Measurements from ENCODE around the gene RBM47.

The RBM47 gene

GRCh38 chr4:40581254-40582140 lies 48.2 kb downstream of the RBM47 start (continued):
- TF ChIP-seq, protein P1, sequence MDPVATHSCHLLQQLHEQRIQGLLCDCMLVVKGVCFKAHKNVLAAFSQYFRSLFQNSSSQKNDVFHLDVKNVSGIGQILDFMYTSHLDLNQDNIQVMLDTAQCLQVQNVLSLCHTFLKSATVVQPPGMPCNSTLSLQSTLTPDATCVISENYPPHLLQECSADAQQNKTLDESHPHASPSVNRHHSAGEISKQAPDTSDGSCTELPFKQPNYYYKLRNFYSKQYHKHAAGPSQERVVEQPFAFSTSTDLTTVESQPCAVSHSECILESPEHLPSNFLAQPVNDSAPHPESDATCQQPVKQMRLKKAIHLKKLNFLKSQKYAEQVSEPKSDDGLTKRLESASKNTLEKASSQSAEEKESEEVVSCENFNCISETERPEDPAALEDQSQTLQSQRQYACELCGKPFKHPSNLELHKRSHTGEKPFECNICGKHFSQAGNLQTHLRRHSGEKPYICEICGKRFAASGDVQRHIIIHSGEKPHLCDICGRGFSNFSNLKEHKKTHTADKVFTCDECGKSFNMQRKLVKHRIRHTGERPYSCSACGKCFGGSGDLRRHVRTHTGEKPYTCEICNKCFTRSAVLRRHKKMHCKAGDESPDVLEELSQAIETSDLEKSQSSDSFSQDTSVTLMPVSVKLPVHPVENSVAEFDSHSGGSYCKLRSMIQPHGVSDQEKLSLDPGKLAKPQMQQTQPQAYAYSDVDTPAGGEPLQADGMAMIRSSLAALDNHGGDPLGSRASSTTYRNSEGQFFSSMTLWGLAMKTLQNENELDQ (tag by site-specific recombination; IDR thresholded peaks at IDR 0.05; ENCODE audit: low read depth) = no peak
- TF ChIP-seq TRIM28 (IDR thresholded peaks at IDR 0.05; ENCODE audit: borderline replicate concordance, low read length) (no peak), ZSCAN23 (tag by site-specific recombination; IDR thresholded peaks at IDR 0.05) (no peak), ZNF571 (tag by site-specific recombination; IDR thresholded peaks at IDR 0.05) (no peak), ZNF707 (tag by site-specific recombination; IDR thresholded peaks at IDR 0.05) (no peak), ZNF114 (tag by site-specific recombination; IDR thresholded peaks at IDR 0.05) (no peak), ZNF768 (tag by site-specific recombination; IDR thresholded peaks at IDR 0.05) (no peak), ZNF292 (tag by site-specific recombination; IDR thresholded peaks at IDR 0.05; ENCODE audit: borderline replicate concordance, low read depth) (0 out of 2 replicates have a peak, but pooled peaks have one; percentile 7), ZNF23 (tag by site-specific recombination; IDR thresholded peaks at IDR 0.05; ENCODE audit: borderline replicate concordance) (no peak), ZNF174 (tag by site-specific recombination; IDR thresholded peaks at IDR 0.05) (no peak), ZIC2 (tag by site-specific recombination; IDR thresholded peaks at IDR 0.05) (no peak), ZNF157 (tag by site-specific recombination; IDR thresholded peaks at IDR 0.05) (no peak), ZNF658 (tag by site-specific recombination; IDR thresholded peaks at IDR 0.05) (no peak), ZBTB1 (tag by site-specific recombination; IDR thresholded peaks at IDR 0.05) (no peak), MEIS1 (CRISPR knock-in tag; IDR thresholded peaks at IDR 0.05; ENCODE audit: borderline replicate concordance) (no peak), ZNF747 (tag by site-specific recombination; IDR thresholded peaks at IDR 0.05) (no peak), ZBTB17 (tag by site-specific recombination; IDR thresholded peaks at IDR 0.05) (no peak), ZNF623 (tag by site-specific recombination; IDR thresholded peaks at IDR 0.05) (peak; percentile 55), HOXA7 (CRISPR knock-in tag; IDR thresholded peaks at IDR 0.05; ENCODE audit: borderline replicate concordance) (no peak), ZNF302 (tag by site-specific recombination; IDR thresholded peaks at IDR 0.05; ENCODE audit: low read depth) (no peak), ZNF341 (tag by site-specific recombination; IDR thresholded peaks at IDR 0.05; ENCODE audit: low read depth) (peak; percentile 42; the same call in 1 of the 2 replicates), ZNF664 (tag by site-specific recombination; IDR thresholded peaks at IDR 0.05) (peak; percentile 17; the same call in 1 of the 2 replicates), ZNF791 (tag by site-specific recombination; IDR thresholded peaks at IDR 0.05) (no peak), SCRT2 (tag by site-specific recombination; IDR thresholded peaks at IDR 0.05) (no peak), ZNF426 (tag by site-specific recombination; IDR thresholded peaks at IDR 0.05) (peak; percentile 61)
- TF ChIP-seq, protein P2, sequence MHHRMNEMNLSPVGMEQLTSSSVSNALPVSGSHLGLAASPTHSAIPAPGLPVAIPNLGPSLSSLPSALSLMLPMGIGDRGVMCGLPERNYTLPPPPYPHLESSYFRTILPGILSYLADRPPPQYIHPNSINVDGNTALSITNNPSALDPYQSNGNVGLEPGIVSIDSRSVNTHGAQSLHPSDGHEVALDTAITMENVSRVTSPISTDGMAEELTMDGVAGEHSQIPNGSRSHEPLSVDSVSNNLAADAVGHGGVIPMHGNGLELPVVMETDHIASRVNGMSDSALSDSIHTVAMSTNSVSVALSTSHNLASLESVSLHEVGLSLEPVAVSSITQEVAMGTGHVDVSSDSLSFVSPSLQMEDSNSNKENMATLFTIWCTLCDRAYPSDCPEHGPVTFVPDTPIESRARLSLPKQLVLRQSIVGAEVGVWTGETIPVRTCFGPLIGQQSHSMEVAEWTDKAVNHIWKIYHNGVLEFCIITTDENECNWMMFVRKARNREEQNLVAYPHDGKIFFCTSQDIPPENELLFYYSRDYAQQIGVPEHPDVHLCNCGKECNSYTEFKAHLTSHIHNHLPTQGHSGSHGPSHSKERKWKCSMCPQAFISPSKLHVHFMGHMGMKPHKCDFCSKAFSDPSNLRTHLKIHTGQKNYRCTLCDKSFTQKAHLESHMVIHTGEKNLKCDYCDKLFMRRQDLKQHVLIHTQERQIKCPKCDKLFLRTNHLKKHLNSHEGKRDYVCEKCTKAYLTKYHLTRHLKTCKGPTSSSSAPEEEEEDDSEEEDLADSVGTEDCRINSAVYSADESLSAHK (tag by site-specific recombination; IDR thresholded peaks at IDR 0.05) = no peak
- TF ChIP-seq, protein P3, sequence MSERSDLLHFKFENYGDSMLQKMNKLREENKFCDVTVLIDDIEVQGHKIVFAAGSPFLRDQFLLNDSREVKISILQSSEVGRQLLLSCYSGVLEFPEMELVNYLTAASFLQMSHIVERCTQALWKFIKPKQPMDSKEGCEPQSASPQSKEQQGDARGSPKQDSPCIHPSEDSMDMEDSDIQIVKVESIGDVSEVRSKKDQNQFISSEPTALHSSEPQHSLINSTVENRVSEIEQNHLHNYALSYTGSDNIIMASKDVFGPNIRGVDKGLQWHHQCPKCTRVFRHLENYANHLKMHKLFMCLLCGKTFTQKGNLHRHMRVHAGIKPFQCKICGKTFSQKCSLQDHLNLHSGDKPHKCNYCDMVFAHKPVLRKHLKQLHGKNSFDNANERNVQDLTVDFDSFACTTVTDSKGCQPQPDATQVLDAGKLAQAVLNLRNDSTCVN (tag by site-specific recombination; optimal IDR thresholded peaks at IDR 0.05) = no peak
- TF ChIP-seq, protein P4, sequence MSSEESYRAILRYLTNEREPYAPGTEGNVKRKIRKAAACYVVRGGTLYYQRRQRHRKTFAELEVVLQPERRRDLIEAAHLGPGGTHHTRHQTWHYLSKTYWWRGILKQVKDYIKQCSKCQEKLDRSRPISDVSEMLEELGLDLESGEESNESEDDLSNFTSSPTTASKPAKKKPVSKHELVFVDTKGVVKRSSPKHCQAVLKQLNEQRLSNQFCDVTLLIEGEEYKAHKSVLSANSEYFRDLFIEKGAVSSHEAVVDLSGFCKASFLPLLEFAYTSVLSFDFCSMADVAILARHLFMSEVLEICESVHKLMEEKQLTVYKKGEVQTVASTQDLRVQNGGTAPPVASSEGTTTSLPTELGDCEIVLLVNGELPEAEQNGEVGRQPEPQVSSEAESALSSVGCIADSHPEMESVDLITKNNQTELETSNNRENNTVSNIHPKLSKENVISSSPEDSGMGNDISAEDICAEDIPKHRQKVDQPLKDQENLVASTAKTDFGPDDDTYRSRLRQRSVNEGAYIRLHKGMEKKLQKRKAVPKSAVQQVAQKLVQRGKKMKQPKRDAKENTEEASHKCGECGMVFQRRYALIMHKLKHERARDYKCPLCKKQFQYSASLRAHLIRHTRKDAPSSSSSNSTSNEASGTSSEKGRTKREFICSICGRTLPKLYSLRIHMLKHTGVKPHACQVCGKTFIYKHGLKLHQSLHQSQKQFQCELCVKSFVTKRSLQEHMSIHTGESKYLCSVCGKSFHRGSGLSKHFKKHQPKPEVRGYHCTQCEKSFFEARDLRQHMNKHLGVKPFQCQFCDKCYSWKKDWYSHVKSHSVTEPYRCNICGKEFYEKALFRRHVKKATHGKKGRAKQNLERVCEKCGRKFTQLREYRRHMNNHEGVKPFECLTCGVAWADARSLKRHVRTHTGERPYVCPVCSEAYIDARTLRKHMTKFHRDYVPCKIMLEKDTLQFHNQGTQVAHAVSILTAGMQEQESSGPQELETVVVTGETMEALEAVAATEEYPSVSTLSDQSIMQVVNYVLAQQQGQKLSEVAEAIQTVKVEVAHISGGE (tag by site-specific recombination; conservative IDR thresholded peaks at IDR 0.05; ENCODE audit: low read depth) = peak; percentile 64
- TF ChIP-seq, protein P5, sequence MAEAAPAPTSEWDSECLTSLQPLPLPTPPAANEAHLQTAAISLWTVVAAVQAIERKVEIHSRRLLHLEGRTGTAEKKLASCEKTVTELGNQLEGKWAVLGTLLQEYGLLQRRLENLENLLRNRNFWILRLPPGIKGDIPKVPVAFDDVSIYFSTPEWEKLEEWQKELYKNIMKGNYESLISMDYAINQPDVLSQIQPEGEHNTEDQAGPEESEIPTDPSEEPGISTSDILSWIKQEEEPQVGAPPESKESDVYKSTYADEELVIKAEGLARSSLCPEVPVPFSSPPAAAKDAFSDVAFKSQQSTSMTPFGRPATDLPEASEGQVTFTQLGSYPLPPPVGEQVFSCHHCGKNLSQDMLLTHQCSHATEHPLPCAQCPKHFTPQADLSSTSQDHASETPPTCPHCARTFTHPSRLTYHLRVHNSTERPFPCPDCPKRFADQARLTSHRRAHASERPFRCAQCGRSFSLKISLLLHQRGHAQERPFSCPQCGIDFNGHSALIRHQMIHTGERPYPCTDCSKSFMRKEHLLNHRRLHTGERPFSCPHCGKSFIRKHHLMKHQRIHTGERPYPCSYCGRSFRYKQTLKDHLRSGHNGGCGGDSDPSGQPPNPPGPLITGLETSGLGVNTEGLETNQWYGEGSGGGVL (tag by site-specific recombination; IDR thresholded peaks at IDR 0.05) = no peak
